Natural killer cell treated with Interleukin-12 subunit alpha and Interleukin-12 subunit beta and Interleukin-15 and Interleukin-18, amount 100 ng/mL, for 72 hours (primary cell): ENCODE results near the gene FHIT. TPM values are rescaled to one million over a fixed set of nuclear protein-coding genes. Genes with fewer than 3 reads are reported as not detected.
A peak's percentile ranks its signal among the peaks of the same experiment; 100 is the strongest.

Experiments
- ATAC-seq, 2 donors: fragments of 150-1000 bp; cut with Tn5 transposase in 1 of 2; sonication (Bioruptor Pico), chemical (Tn5 transposase) in 1 of 2; 2 replicates each; pipeline ENCODE4 v1.10.0; 2021
- DNase-seq: peaks from one replicate; pipeline ENCODE4 v3.0.0; 2022; ENCODE audit warnings: low spot score
- H3K27ac Mint-ChIP-seq, 2 donors: 1 replicate in 1 of 2; 2 replicates in 1 of 2; pipeline ENCODE4 v1.8.0; 2022; ENCODE audit warnings: mixed read lengths in 2 of 2, mild to moderate bottlenecking in 1 of 2, moderate library complexity in 1 of 2
- H3K27me3 Mint-ChIP-seq, 2 donors: 1 replicate in 1 of 2; 2 replicates in 1 of 2; pipeline ENCODE4 v1.8.0; 2022; ENCODE audit warnings: mixed read lengths in 2 of 2
- H3K36me3 Mint-ChIP-seq: one replicate; pipeline ENCODE4 v1.8.0; 2022; ENCODE audit warnings: mixed read lengths
- H3K4me1 Mint-ChIP-seq, 2 donors: 1 replicate in 1 of 2; 2 replicates in 1 of 2; pipeline ENCODE4 v1.8.0; 2022; ENCODE audit warnings: low read depth in 2 of 2, mixed read lengths in 2 of 2, mild to moderate bottlenecking in 1 of 2
- H3K4me3 Mint-ChIP-seq: one replicate; pipeline ENCODE4 v1.8.0; 2022; ENCODE audit warnings: mixed read lengths
- H3K9me3 Mint-ChIP-seq: 2 replicates; pipeline ENCODE4 v1.8.0; 2022; ENCODE audit warnings: mixed read lengths
- total RNA-seq, 2 donors: library from RNA; stranded (reverse); gene quantifications; one replicate each; pipeline ENCODE4 v1.2.3, GENCODE V29; 2022

The FHIT gene
- total RNA-seq, 2 donors from 2014 or later, result 2.4 to 3.0 TPM

GRCh38 chr3:60207905-60208304 is 1043.3 kb downstream of the FHIT start:
- Mint-ChIP-seq H3K9me3 (peaks cover 5% of the 10 kb centered on the region), H3K27me3 (no peaks in the 10 kb centered on the region), H3K4me3 (no peak overlapping the region), H3K36me3 (no peaks in the 10 kb centered on the region), H3K4me1 (peaks cover 0 to 4% of the 10 kb centered on the region in 2 donors), H3K27ac (no peak overlapping the region)
- no peak for DNase-seq
- ATAC-seq, result no peak

DNA sequence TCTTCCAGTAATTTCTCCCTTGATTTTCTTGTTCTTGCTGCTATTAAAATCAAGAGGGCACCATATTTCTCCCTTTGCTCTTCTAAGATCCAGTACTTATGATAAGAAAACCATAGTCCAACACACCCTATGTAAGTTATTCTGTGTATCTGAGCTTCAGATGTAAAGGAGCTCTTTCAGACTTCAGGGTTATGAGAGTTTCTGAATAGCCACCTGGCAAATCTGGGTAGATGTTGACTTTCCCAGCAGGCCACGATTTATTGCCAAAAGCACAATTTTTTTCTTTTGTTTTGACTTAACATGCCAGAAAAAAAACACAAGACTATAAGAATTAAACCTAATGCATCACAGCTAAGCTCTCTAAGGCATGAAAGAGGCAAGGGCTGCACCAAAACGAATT is 1045.0 kb downstream of the FHIT start:
- no peak for DNase-seq
- no peak for ATAC-seq
- Mint-ChIP-seq H3K4me3 (no peak overlapping the region), H3K27me3 (no peaks in the 10 kb centered on the region), H3K9me3 (peaks cover 5% of the 10 kb centered on the region), H3K27ac (no peak overlapping the region), H3K4me1 (peaks cover 0 to 4% of the 10 kb centered on the region in 2 donors), H3K36me3 (no peaks in the 10 kb centered on the region)

- ATAC-seq (no peak), DNase-seq (no peak)
- H3K4me3 Mint-ChIP-seq, result no peak overlapping the region
- no peak overlapping the region for H3K27ac Mint-ChIP-seq
- H3K36me3 Mint-ChIP-seq, result no peaks in the 10 kb centered on the region
- peaks cover 0 to 4% of the 10 kb centered on the region in 2 donors for H3K4me1 Mint-ChIP-seq
- H3K9me3 Mint-ChIP-seq, result peaks cover 7% of the 10 kb centered on the region
- no peaks in the 10 kb centered on the region for H3K27me3 Mint-ChIP-seq
Observed at GRCh38 chr3:60202052-60202726, 1049.1 kb downstream of the FHIT start.

- Mint-ChIP-seq H3K4me1 (peaks cover 0 to 4% of the 10 kb centered on the region in 2 donors), H3K27me3 (no peaks in the 10 kb centered on the region), H3K9me3 (peaks cover 7% of the 10 kb centered on the region), H3K36me3 (no peaks in the 10 kb centered on the region), H3K4me3 (no peak overlapping the region), H3K27ac (no peak overlapping the region)
- no peak for ATAC-seq
- no peak for DNase-seq
Observed at GRCh38 chr3:60199306-60199705, 1051.9 kb downstream of the FHIT start.

DNA sequence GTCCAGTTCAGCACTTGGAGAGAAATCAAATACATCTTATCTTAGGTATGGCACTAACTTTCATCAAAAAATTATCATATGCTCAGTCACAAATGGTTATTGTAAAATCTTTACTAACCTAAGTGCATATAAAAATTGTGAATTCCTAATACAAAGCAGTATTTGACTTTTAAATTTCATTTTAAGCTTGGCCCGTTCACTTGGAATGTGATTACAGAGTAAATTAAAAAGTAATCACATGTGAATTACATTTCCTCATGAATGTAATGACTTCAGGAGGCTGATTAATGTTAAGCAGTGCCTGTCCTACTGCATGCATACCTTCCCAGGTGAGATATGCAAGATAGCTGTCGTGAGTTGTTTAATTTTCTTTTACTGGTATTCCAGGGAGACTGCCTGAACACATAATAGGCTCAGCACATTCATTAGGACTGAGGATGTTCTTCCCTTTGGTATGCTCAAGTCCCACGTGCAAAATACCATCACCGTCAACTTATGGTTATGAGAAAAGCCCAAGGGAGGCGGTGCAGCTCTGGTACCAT is 1053.0 kb downstream of the FHIT start:
- Mint-ChIP-seq H3K4me1 (no peaks in the 10 kb centered on the region), H3K9me3 (peaks cover 7% of the 10 kb centered on the region), H3K36me3 (no peaks in the 10 kb centered on the region), H3K27me3 (no peaks in the 10 kb centered on the region), H3K27ac (no peak overlapping the region), H3K4me3 (no peak overlapping the region)
- ATAC-seq (no peak), DNase-seq (no peak)

- ATAC-seq (peak in 1 of 2 donors; percentile 51), DNase-seq (no peak)
- H3K9me3 Mint-ChIP-seq, result no peaks in the 10 kb centered on the region
- H3K27me3 Mint-ChIP-seq, result no peaks in the 10 kb centered on the region
- H3K36me3 Mint-ChIP-seq, result no peaks in the 10 kb centered on the region
- H3K4me3 Mint-ChIP-seq, result no peak overlapping the region
- peak overlapping the region in 1 of 2 donors; percentile 3 for H3K27ac Mint-ChIP-seq
- H3K4me1 Mint-ChIP-seq, result peaks cover 0 to 10% of the 10 kb centered on the region in 2 donors
Observed at GRCh38 chr3:60192297-60193114, 1058.7 kb downstream of the FHIT start.

DNA sequence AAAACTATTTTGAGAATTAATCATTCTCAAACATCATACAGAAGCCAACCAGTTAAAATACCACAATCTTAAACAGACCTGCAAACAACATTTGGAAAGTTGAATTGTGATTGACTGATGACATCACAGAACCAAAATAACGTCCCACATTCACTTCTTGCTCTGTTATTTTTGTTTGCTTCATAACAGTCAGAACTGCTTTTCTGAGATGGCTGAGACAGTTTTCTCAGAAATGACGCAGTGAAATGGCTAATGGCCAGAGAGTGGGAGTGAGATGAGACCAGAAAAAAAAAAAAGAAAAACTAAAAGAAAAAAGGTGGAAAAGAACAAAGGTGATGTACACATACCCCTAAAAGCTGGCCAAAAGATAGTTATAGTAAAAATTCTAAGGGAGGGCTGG is 1061.2 kb downstream of the FHIT start:
- peak overlapping the region; percentile 41 to 54 for H3K27ac Mint-ChIP-seq
- H3K4me3 Mint-ChIP-seq, result no peak overlapping the region
- H3K9me3 Mint-ChIP-seq, result no peaks in the 10 kb centered on the region
- H3K36me3 Mint-ChIP-seq, result no peaks in the 10 kb centered on the region
- ATAC-seq (no peak), DNase-seq (no peak)
- peaks cover 0 to 10% of the 10 kb centered on the region in 2 donors for H3K4me1 Mint-ChIP-seq
- H3K27me3 Mint-ChIP-seq, result no peaks in the 10 kb centered on the region

- no peaks in the 10 kb centered on the region for H3K27me3 Mint-ChIP-seq
- no peak for DNase-seq
- no peak overlapping the region for H3K4me3 Mint-ChIP-seq
- H3K9me3 Mint-ChIP-seq, result no peaks in the 10 kb centered on the region
- no peaks in the 10 kb centered on the region for H3K36me3 Mint-ChIP-seq
- H3K27ac Mint-ChIP-seq, result peak overlapping the region in 1 of 2 donors; percentile 54
- peaks cover 0 to 10% of the 10 kb centered on the region in 2 donors for H3K4me1 Mint-ChIP-seq
- ATAC-seq, result no peak
Observed at GRCh38 chr3:60189304-60189703, 1061.9 kb downstream of the FHIT start.

GRCh38 chr3:60188803-60189202 is 1062.4 kb downstream of the FHIT start:
- Mint-ChIP-seq H3K36me3 (no peaks in the 10 kb centered on the region), H3K27me3 (no peaks in the 10 kb centered on the region), H3K9me3 (no peaks in the 10 kb centered on the region), H3K27ac (peak overlapping the region in 1 of 2 donors; percentile 54), H3K4me1 (peaks cover 0 to 10% of the 10 kb centered on the region in 2 donors), H3K4me3 (no peak overlapping the region)
- DNase-seq (no peak), ATAC-seq (no peak)

- Mint-ChIP-seq H3K9me3 (no peaks in the 10 kb centered on the region), H3K27ac (no peak overlapping the region), H3K4me3 (no peak overlapping the region), H3K36me3 (no peaks in the 10 kb centered on the region), H3K4me1 (peaks cover 0 to 6% of the 10 kb centered on the region in 2 donors), H3K27me3 (no peaks in the 10 kb centered on the region)
- DNase-seq, result no peak
- no peak for ATAC-seq
Observed at GRCh38 chr3:60187343-60187742, 1063.9 kb downstream of the FHIT start.

DNA sequence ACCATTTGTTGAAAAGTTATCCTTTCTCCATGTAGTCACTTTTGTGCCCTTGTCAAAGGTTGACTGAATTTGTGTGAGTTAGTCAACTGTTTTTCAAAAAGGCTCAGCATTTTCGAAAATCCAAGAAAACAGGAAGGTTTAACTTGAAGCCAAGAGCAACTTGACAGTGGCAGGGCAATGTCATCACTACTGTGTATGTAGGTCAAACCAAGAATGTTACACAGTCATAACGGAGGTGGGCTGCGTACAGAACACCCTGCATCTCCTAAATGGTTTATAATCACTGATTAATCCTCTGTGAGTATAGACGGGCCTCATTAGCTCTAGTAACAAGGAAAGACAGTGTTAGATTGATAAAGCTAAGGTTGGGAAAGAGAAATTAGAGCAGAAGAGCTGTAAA is 1064.9 kb downstream of the FHIT start:
- H3K4me1 Mint-ChIP-seq, result peaks cover 0 to 5% of the 10 kb centered on the region in 2 donors

GRCh38 chr3:60185161-60185560 is 1066.1 kb downstream of the FHIT start:
- Mint-ChIP-seq H3K36me3 (no peaks in the 10 kb centered on the region), H3K4me3 (no peak overlapping the region), H3K4me1 (peaks cover 0 to 5% of the 10 kb centered on the region in 2 donors), H3K27ac (no peak overlapping the region), H3K27me3 (no peaks in the 10 kb centered on the region), H3K9me3 (no peaks in the 10 kb centered on the region)
- ATAC-seq (no peak), DNase-seq (no peak)

More for the DNA sequence above, 1064.9 kb downstream of the FHIT start:
- Mint-ChIP-seq H3K4me3 (no peak overlapping the region), H3K9me3 (no peaks in the 10 kb centered on the region), H3K36me3 (no peaks in the 10 kb centered on the region), H3K27ac (no peak overlapping the region), H3K27me3 (no peaks in the 10 kb centered on the region)
- no peak for ATAC-seq
- DNase-seq, result no peak

- DNase-seq (no peak), ATAC-seq (no peak)
- no peaks in the 10 kb centered on the region for H3K9me3 Mint-ChIP-seq
- H3K4me1 Mint-ChIP-seq, result no peaks in the 10 kb centered on the region
- no peak overlapping the region for H3K4me3 Mint-ChIP-seq
- H3K27ac Mint-ChIP-seq, result no peak overlapping the region
- H3K36me3 Mint-ChIP-seq, result no peaks in the 10 kb centered on the region
- H3K27me3 Mint-ChIP-seq, result no peaks in the 10 kb centered on the region
Observed at GRCh38 chr3:60182697-60183096, 1068.6 kb downstream of the FHIT start.
